Retina (tissue), 1 donor: ENCODE results near the gene FKBP4.
"Not testable (repeated sequence)": the region's sequence is repeated elsewhere in the genome, so short reads cannot be mapped to it uniquely, and the experiment has no call there.

ENCODE experiments used
- DNase-seq: peaks from one replicate; pipeline ENCODE4 v3.0.0-alpha.2; 2016

Gene FKBP4, protein sequence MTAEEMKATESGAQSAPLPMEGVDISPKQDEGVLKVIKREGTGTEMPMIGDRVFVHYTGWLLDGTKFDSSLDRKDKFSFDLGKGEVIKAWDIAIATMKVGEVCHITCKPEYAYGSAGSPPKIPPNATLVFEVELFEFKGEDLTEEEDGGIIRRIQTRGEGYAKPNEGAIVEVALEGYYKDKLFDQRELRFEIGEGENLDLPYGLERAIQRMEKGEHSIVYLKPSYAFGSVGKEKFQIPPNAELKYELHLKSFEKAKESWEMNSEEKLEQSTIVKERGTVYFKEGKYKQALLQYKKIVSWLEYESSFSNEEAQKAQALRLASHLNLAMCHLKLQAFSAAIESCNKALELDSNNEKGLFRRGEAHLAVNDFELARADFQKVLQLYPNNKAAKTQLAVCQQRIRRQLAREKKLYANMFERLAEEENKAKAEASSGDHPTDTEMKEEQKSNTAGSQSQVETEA

DNA sequence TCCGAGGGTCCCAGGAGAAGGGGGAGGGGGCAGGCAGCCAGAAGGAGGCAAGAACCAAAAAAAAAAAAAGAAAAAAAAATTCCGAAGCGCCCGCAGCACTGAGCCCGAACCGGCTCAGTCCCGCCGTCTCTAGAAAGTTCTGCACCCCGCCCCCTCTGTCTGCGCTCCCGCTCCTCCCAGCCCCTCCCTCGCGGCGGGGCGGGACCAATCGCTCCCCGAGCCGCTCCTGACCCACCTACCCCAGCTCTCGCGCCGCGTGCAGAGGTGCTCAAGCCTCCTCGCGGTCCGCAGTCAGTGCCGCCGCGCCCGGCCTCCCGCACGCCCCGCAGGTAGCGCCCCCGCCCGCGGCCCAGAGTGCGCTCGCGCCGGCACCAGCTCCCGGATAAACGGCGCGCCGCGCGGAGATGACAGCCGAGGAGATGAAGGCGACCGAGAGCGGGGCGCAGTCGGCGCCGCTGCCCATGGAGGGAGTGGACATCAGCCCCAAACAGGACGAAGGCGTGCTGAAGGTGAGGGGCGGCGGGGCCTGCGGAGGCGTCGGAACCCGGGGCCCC, at the start of gene FKBP4:
TSS of gene FKBP4 (plus strand) at position 235 of the 554 bp plus-strand sequence. CDS start at position 405, 170 bp downstream.
- DNase-seq = peak; percentile 92

DNA sequence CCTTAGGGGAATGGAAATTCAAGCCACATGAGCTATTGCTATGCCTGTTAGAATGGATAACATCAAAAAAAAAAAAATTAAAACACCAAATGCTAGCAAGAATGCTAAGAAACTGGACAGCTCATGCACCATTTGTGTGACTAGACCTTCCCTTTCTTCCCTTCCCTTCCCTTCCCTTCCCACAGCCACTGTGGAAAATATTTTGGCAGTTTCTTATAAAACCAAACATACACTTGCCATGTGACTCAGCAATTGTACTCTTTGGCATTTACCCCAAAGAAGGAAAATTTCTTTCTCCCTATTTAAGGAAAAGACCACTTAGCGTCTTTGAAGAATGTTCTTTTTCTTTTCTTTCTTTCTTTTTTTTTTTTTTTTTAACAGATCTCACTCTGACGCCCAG, 49.1 kb upstream of the FKBP4 start:
- no peak for DNase-seq

GRCh38 chr12:2749580-2749979, 45.2 kb upstream of the FKBP4 start:
- no peak for DNase-seq

DNA sequence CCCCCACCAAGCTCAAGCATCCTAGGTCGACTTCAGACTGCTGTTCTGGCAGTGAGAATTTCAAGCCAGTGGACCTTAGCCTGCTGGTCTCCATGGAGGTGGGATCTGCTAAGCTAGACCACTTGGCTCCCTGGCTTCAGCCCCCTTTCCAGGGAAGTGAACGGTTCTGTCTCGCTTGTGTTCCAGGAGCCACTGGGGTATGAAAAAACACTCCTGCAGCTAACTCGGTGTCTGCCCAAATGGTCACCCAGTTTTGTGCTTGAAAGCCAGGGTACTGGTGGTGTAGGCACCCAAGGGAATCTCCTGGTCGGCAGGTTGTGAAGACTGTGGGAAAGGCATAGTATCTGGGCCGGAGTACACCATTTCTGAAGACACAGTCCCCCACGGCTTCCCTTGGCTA, 44.6 kb upstream of the FKBP4 start:
- DNase-seq = no peak

- no peak for DNase-seq
These were observed 43.5 kb upstream of the FKBP4 start for GRCh38 chr12:2751230-2751629.

- no peak for DNase-seq
These were observed 43.1 kb upstream of the FKBP4 start for GRCh38 chr12:2751686-2752085.

DNA sequence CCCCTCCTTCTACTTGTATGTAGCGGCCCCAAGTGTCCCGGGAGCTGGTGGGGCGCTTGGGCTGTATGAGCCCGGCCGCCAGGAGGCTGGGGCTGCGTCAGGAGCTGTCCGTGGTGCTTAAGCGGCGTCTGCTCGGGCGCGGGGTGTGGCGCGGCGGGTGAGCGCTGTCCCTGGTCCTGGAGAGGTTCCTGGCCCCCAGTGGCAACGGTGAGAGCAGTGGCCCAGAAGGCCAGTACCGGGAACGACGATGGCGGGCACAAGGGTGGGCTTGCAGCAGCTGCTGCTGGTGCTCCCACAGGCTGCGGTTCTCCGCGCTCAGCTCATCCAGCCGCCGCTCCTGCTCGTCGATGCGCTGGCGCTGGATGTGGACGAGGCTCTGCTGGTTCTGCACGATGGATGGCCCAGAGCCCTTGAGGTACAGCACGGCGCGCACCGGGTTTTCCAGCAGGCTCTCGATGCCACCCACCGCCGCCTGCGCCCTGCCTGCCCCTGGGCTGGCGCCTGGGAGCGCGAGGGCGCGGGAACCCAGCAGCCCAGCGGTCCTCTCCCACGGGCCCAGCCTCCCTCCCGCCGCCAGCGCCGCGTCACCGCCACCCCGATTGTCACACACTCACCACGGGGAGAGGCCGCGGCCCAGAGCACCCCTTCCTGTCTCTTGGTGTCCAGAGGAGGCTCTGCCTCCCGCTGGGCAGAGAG, 41.9 kb upstream of the FKBP4 start:
- DNase-seq = peak; percentile 95

DNA sequence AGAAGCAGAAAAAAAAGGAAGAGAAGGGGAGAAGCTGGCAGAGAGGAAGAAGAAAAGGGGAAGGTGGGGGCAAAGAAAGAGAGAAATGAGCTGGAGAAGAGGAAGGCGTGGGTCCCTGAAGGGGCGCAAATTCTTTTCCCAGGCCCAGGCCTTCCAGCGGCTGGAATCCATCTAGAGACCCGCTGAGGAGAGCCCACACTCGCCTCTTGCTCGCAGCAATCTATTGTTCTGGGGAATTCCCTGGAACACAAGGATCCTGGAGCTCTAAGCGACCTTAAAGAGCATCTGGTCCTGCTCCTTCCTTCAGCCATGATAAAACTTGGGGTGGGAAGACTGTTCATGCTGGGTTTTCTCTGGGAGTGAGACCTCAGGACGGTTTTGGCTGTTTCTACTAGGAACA, 41.2 kb upstream of the FKBP4 start:
- no peak for DNase-seq

DNA sequence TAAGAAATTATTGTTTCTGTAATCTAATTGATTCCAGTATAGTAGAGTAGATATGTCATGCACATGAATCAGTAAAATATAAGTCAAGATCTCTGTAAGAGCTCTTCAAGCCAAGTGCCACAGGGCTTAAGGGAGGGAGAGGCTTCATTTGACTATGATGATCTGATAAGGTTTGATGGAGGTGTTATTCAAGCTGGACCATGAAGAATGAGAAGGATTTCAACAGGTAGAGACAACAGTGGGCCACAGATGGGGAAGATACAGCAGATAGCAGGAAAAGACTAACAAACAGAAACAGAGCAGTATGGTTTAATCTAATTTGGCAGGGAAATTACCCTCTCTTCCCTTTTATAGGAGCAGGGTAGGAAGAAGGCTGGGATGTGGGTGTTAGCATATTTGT, 40.6 kb upstream of the FKBP4 start:
- no peak for DNase-seq

DNA sequence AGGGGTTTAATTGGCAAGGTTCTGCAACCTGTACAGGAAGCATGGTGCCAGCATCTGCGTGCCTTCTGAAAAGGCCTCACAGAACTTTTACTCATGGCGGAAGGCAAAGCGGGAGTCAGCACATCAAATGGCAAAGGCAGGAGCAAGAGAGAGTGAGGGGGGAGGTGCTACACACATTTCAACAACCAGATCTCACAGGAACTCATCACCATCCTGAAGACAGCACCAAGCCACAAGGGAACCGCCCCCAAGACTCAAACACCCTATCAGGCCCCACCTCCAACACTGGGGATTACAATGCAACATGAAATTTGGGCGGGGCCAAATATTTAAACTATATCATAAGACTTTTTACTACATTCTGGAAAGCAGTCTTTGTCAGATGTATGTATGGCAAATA, 38.0 kb upstream of the FKBP4 start:
- DNase-seq = no peak

DNA sequence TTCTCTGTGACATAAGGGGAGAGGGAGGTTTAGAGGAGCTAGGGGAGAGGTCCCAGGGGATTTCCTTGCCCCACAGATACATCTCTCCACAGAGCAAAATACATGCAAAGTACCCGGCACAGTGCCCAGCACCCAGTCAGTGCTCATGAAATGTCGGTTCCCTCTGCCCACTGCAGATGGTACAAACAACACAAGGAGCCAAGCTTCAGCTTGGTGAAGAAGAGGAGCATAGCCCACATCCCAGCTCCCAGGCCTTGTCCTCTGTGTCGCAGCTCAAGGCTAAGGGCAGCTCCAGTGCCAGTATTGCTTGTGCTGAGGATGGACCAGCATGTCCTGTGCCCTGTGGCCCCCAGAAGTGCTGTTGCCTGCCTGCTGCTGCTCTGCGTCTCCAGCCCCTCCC, 35.0 kb upstream of the FKBP4 start:
- DNase-seq = no peak

GRCh38 chr12:2764398-2764797, 30.4 kb upstream of the FKBP4 start:
- DNase-seq = no peak

GRCh38 chr12:2765052-2765451, 29.7 kb upstream of the FKBP4 start:
- DNase-seq = no peak

GRCh38 chr12:2765608-2766007, 29.2 kb upstream of the FKBP4 start:
- DNase-seq = no peak

GRCh38 chr12:2768224-2768961, 26.4 kb upstream of the FKBP4 start:
- DNase-seq = no peak

DNA sequence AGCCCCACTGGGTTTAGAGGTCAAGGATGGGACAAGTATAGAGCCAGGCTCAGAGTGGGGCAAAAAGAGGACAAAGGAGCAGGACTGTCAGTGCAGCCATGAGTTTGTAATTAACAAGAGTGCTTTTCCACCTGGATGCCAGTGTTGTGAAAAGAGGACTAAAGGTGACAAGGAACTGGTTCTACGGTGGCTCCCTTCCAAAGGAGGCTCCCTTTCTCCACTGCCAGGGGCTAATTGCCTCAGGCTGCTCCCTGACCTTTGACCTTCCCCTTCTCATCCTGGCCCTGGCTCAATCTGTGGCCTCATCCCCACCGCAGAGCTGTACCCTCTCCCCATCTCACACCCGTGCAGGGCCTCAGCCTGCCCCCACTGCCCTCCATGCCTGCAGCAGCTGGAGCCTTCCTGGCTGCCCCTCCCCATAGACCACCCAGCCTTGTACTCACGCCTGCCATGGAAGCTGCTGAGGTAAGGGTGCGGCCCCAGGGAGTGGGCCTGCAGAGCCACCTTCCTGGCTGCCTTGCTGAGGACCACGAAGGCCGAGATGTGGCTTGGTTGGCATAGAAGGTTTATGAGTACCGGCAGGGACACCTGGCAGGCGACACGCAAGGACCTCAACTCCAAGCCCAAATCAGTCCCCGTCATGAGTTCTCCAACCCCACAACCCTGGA, 24.8 kb upstream of the FKBP4 start:
- DNase-seq = no peak

DNA sequence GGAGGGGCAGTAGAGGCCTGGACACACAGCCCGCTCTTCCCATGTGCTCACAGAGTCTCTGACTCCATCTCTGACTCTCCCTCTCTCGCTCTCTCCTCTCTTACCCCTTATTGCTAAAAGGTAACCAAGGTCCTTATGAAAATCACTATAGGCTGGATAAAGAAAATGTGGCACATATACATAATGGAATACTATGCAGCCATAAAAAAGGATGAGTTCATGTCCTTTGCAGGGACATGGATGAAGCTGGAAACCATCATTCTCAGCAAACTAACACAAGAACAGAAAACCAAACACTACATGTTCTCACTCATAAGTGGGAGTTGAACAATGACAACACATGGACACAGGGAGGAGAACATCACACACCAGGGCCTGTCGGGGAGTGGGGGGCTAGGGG, 24.2 kb upstream of the FKBP4 start:
- not testable (repeated sequence) for DNase-seq

- DNase-seq = no peak
These were observed 22.4 kb upstream of the FKBP4 start for GRCh38 chr12:2772370-2772769.

GRCh38 chr12:2773199-2773875, 21.4 kb upstream of the FKBP4 start:
- no peak for DNase-seq

GRCh38 chr12:2775431-2775830, 19.3 kb upstream of the FKBP4 start:
- DNase-seq = no peak

GRCh38 chr12:2776129-2776806, 18.5 kb upstream of the FKBP4 start:
- no peak for DNase-seq

GRCh38 chr12:2779281-2779680, 15.5 kb upstream of the FKBP4 start:
- DNase-seq = no peak
